SW480 (cell line): ENCODE data around the gene ADRA2B.

Experiments used
- DNase-seq: peaks from one replicate; pipeline ENCODE4 v3.0.0-alpha.2; 2016; ENCODE audit warnings: low spot score

The ADRA2B gene

GRCh38 chr2:96136129-96136720 is 19.9 kb upstream of the ADRA2B start:
- no peak for DNase-seq

GRCh38 chr2:96135621-96136020 is 19.2 kb upstream of the ADRA2B start:
- DNase-seq, result no peak

- no peak for DNase-seq
Observed at GRCh38 chr2:96135171-96135570, 18.8 kb upstream of the ADRA2B start.

GRCh38 chr2:96134421-96134820 is 18.1 kb upstream of the ADRA2B start:
- DNase-seq, result no peak

GRCh38 chr2:96131813-96132745 is 15.7 kb upstream of the ADRA2B start:
- DNase-seq, result no peak

- no peak for DNase-seq
Observed at GRCh38 chr2:96131152-96131812, 14.9 kb upstream of the ADRA2B start.

GRCh38 chr2:96130483-96130882 is 14.1 kb upstream of the ADRA2B start:
- no peak for DNase-seq

- DNase-seq, result no peak
Observed at GRCh38 chr2:96129528-96130120, 13.3 kb upstream of the ADRA2B start.

GRCh38 chr2:96128456-96128855 is 12.1 kb upstream of the ADRA2B start:
- no peak for DNase-seq

- DNase-seq, result no peak
Observed at GRCh38 chr2:96124406-96125265, 8.3 kb upstream of the ADRA2B start.

GRCh38 chr2:96123936-96124335 is 7.6 kb upstream of the ADRA2B start:
- DNase-seq, result no peak

- DNase-seq, result no peak
Observed at GRCh38 chr2:96123290-96123689, 6.9 kb upstream of the ADRA2B start.

- no peak for DNase-seq
Observed at GRCh38 chr2:96122391-96122790, 6.0 kb upstream of the ADRA2B start.

- no peak for DNase-seq
Observed at GRCh38 chr2:96121414-96121813, 5.0 kb upstream of the ADRA2B start.

GRCh38 chr2:96120991-96121390 is 4.6 kb upstream of the ADRA2B start:
- DNase-seq, result no peak

GRCh38 chr2:96120091-96120720 is 3.8 kb upstream of the ADRA2B start:
- DNase-seq, result no peak

- DNase-seq, result no peak
Observed at GRCh38 chr2:96119389-96119751, 3.0 kb upstream of the ADRA2B start.

- DNase-seq, result no peak
Observed at GRCh38 chr2:96118698-96119388, 2.5 kb upstream of the ADRA2B start.

- peak; percentile 25 for DNase-seq
Observed at GRCh38 chr2:96117701-96118588, 1.6 kb upstream of the ADRA2B start.
